GM11168 (cell line): ENCODE results near the gene ADCY1.

Source experiments
- in situ Hi-C: fragments of 300-500 bp; cut with MboI; formaldehyde crosslinking; loops from one replicate; pipeline ENCODE4 v1.12.0; 2022; ENCODE audit warnings: low sequenced_read_pairs; ENCODE audit not compliant: unreplicated experiment

The ADCY1 gene

DNA sequence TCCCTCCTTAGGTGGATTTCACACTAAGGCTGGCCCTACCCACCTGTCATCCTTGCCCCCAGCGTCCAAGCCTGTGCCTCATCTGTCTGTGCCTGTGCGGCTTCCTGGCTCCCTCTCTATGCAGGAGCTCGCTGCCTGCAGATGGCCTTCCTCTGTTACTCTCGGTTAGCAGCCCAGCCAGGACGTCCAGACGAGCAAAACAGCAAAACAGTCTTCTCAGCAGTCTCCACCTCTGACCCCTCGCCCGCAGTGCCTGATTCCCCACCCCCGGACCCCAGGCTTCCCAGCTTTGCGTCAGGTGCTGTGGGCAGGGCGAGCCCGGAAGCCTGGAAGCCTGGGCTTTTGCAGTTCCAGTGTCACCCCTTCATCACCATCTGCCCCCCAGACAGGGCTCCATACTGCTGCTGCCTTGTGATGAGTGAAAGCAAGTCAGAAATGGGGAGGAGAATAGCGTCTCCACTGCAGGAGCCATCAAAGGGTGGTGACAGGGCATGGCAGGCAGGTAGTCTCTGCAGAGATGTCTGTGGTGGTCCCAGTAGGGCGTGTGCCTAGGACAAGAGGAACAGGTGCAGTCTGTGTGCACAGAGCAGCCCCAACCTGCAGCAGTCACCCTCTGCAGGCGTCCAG, 88.5 kb downstream of the ADCY1 start:
- in situ Hi-C loops: no loop called here

DNA sequence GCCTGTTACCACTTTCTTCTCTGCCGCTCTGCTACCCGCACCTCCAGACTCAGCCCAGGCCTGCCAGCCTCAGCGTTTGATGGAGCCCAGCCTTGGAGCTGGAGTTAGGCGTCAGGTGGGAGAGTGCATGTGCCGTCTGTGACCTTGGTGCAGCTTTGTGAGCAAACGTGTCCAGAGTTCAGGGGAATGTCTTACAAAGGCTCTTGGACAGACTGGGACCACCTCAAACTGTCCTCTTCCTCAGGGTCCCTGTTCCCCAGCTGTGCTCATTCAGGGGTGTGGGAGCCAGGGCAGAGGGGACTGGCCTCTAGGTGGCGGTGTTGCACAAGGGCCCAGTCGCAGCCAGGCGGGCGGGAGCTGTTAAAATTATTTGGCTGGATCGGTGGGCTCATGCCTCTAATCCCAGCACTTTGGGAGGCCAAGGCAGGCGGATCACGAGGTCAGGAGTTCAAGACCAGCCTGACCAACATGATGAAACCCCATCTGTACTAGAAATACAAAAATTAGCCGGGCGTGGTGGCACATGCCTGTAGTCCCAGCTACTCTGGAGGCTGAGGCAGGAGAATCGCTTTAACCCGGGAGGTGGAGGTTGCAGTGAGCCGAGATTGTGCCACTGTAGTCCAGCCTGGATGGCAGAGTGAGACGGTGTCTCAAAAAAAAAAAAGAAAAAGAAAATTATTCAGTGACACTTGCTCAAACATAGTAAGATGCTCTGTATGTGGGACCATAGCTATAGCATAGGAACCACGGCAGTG, 89.2 kb downstream of the ADCY1 start:
- in situ Hi-C loops: no loop called here

- in situ Hi-C loops: no loop called here
Observed at GRCh38 chr7:45663965-45664633, 89.9 kb downstream of the ADCY1 start.

GRCh38 chr7:45665172-45665571, 91.0 kb downstream of the ADCY1 start:
- in situ Hi-C loops: no loop called here

DNA sequence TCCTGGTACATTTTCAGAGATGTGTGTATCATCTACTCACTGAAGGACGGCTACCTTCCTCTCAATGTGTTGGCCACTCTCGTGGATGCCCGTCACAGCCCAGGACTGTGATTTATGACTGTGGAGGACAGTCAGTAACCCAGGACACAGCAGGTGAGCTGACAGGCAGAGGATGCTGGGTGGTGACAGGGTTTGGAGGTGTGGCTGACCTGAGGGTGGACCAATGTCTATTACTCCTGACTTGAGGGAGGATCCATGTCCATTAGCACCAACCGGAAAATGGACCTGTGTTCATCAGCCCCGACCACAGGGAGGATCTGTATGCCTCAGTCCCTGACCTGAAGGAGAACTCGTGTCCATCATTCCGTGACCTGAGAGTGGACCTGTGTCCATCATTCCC, 96.1 kb downstream of the ADCY1 start:
- in situ Hi-C loops: no loop called here

DNA sequence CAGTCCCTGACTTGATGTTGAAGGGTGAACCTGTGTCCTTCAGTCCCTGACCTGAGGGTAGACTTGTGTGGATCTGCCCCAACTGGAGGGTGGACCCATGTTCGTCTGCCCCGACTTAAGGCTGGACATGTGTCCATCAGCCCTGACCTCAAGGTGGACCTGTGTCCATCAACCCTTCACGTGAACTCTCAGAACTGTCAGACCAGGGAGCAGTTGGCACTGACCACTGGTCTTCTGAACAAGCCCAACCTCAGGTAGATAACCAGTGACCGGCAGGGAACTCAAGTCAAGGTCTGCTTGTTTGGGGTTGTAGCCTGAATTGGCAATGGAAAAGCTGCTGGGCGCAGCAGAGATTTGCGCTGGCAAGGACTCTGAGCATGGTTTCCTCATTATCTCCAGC, 96.5 kb downstream of the ADCY1 start:
- in situ Hi-C loops: no loop called here

DNA sequence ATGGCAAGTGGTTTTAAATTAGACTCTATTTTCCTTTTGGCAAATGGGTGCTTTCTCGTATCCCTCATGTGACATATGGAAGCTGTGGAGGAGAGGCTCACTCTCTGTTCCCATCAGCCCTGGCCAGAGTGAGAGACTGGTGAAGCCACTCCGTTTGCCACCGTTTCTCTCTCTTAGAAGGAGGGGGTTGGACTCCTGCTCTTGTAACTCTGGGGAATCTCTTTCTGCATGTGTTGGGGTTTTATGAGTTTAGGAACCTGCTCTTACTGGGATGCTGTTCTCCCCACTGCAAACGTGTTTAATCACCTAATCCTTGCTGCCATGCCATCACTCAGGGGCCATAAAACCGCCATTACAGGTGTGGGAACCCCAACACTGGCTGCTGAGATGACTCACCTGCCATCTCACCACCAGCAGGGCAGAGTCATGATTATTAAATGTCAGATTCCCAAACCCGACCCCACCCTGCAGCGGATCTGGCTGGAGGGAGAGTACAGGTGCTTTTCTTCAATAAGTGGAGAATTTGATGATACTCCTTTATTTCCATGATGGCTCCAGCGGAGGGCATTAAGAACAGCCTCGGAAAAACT, 103.2 kb downstream of the ADCY1 start:
- in situ Hi-C loops: loop anchor here (25.0 kb wide), 1 partner anchor 185 kb away; the partner anchor contains the start of gene CCDC201

DNA sequence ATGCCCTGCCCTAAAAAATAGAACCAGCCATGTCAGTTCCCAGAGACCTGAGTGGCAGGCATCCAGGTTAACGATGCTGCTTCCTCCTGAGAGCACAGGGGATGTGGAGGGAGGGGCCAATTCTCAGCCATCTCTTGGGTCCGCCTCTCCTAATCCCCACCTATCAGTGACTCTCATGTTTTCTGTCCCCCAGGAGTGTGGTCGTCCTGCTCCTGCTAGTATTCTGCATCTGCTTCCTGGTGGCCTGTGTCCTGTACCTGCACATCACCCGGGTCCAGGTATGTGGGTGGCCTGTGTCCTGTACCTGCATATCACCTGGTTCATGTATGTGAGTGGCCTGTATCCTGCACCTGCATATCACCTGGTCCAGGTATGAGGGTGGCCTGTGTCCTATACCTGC, 105.3 kb downstream of the ADCY1 start:
- in situ Hi-C loops: loop anchor here (25.0 kb wide), 1 partner anchor 183 kb away; the partner anchor contains the start of gene CCDC201

- in situ Hi-C loops: loop anchor here (25.0 kb wide), 1 partner anchor 182 kb away; the partner anchor contains the start of gene CCDC201
Observed at GRCh38 chr7:45680776-45681175, 106.6 kb downstream of the ADCY1 start.

GRCh38 chr7:45681596-45682357, 107.6 kb downstream of the ADCY1 start:
- in situ Hi-C loops: loop anchor here (25.0 kb wide), 1 partner anchor 181 kb away; the partner anchor contains the start of gene CCDC201

- in situ Hi-C loops: loop anchor here (25.0 kb wide), 1 partner anchor 180 kb away; the partner anchor contains the start of gene CCDC201
Observed at GRCh38 chr7:45682358-45682735, 108.2 kb downstream of the ADCY1 start.

DNA sequence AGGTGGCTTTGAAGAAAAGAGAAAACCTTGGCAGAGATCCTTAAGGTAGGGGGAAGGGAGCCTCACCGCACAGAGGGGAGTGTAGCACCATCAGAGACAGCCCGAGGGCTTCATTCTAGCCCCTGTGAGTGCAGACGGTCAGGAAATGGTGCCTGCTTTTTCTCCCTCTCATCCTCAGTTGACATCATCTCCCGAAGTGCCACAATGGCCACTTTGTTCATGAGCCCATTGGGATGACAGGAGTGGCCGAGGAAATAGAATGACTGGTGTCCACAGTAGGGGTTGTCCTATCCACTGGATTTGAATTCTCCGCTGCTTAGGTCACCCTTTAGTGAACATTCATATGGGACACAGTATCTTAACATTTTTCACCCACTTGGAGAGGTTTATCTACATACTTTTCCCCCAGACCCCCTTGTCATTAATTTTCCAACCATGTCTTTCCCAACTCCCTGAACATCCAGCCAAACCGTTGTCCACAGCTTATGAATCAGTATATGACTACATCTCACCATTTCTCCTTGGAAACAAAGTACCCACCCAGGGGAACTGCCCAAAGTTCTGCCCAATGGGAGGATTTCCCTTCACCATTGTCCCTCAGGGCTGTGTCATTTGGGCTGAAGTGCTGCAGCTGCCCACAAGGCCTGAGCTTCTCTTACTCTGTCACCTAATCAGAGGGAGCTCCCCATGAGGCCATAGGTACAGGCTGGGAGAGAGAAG, 108.8 kb downstream of the ADCY1 start:
- in situ Hi-C loops: loop anchor here (25.0 kb wide), 1 partner anchor 179 kb away; the partner anchor contains the start of gene CCDC201

DNA sequence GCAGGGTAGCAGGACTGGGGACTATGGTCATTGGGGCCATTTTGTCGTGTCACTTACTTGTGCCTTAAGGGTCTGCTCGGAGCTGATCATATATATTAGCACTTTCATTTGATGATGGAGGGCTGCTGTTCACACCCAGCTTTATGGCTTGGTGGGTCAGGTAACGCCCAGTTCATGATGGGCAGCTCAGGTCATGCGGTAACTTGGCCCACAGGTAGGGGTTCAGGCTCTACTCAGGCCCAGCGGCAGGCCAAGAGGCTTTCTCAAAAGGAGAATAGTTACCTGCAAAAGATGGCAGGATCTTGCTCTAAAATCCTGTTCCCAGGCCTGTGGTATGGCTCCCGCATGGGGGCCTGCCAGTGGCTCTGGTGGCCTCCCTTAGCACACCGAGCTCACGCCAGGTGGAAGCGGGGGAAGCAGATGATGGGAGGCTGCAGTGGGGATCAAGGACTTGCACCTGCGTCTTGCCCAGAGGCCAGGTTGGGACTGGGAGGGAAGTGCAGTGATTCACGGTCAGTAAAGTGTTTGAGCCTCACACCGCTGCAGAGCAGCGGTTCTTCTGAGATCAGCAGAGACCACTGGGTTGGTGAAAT, 109.5 kb downstream of the ADCY1 start:
- in situ Hi-C loops: loop anchor here (25.0 kb wide), 1 partner anchor 179 kb away; the partner anchor contains the start of gene CCDC201

DNA sequence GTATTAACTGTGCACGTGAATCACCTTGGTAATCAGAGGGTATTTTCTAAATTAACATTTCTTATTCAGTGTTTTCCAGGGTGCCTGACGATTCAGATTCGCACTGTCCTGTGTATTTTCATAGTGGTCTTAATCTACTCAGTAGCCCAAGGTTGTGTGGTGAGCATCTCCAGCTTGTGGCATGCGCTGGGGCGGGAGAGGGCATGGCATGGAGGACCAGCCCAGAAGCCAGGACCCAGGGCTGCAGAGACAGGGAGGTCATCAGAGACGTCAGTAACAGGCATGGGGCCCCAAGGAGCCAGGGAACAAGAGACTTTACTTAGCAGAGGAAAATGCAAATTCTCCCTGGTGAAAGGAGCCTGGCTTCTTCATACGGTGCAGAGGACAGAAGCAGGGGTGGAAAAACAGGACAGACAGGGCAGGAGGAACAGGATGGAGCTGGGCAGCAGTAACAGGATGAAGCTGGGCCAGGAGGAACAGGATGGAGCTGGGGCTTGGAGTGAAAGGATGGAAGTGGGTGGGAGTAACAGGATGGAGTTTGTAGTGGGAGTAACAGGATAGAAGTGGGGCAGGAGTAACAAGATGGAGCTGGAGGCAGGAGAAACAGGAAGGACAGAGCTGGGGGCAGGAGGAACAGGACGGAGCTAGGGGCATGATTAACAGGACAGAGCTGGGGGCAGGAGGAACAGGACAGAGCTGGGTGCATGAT, 110.9 kb downstream of the ADCY1 start:
- in situ Hi-C loops: loop anchor here (25.0 kb wide), 1 partner anchor 177 kb away; the partner anchor contains the start of gene CCDC201

GRCh38 chr7:45685619-45686240, 111.6 kb downstream of the ADCY1 start:
- in situ Hi-C loops: loop anchor here (25.0 kb wide), 1 partner anchor 177 kb away; the partner anchor contains the start of gene CCDC201

GRCh38 chr7:45686441-45687184, 112.4 kb downstream of the ADCY1 start:
- in situ Hi-C loops: loop anchor here (25.0 kb wide), 1 partner anchor 176 kb away; the partner anchor contains the start of gene CCDC201

- in situ Hi-C loops: loop anchor here (25.0 kb wide), 1 partner anchor 175 kb away; the partner anchor contains the start of gene CCDC201
Observed at GRCh38 chr7:45687185-45687560, 113.0 kb downstream of the ADCY1 start.
